ENCODE data around the gene PTPRF.

GRCh38 chr1:43492826-43493225 is 37.9 kb upstream of the PTPRF start:
- no peak for TF ChIP-seq GATA2 (IDR thresholded peaks at IDR 0.05; ENCODE audit: low read depth, low read length)
- TF ChIP-seq GATA3 (IDR thresholded peaks at IDR 0.05; ENCODE audit: low read depth, low read length), result no peak

Data from SH-SY5Y (cell line).